DND-41 (cell line): ENCODE measurements around the gene RASA2.

Experiments
- CTCF ChIP-seq: IDR thresholded peaks from 2 replicates; pipeline ENCODE4 v1.5.1; 2012; ENCODE audit warnings: borderline replicate concordance, low read length, moderate library complexity, mild to moderate bottlenecking; ENCODE audit not compliant: poor library complexity, severe bottlenecking; ENCODE audit errors: extremely low read depth
- EZH2 ChIP-seq: IDR thresholded peaks from 3 replicates; pipeline ENCODE4 v1.6.1; 2012; ENCODE audit warnings: borderline replicate concordance, low read depth, mild to moderate bottlenecking, moderate library complexity, low read length, inconsistent platforms; ENCODE audit not compliant: severe bottlenecking

- no peak for TF ChIP-seq CTCF
- no peak for TF ChIP-seq EZH2
Observed at GRCh38 chr3:141442446-141442845, 44.4 kb upstream of the RASA2 start.
